Naive B cell (primary cell): Measurements from ENCODE around the gene OR6C68. TPM values are rescaled to one million over a fixed set of nuclear protein-coding genes. Genes with fewer than 3 reads are reported as not detected.
A peak's percentile ranks its signal among the peaks of the same experiment; 100 is the strongest.
"Not testable (repeated sequence)": the region's sequence is repeated elsewhere in the genome, so short reads cannot be mapped to it uniquely, and the experiment has no call there.

Experiments used
- ATAC-seq, 2 donors: fragments of 150-1000 bp; cut with Tn5 transposase; 2 replicates each; pipeline ENCODE4 v1.10.0; 2021; ENCODE audit warnings: low read depth in 2 of 2, mild to moderate bottlenecking in 2 of 2, moderate library complexity in 2 of 2
- DNase-seq: peaks from one replicate; pipeline ENCODE4 v3.0.0; 2022
- H3K27ac Mint-ChIP-seq, 6 donors: one replicate each; pipeline ENCODE4 v1.8.0; 2020 to 2022; ENCODE audit warnings: mild to moderate bottlenecking in 6 of 6, mixed read lengths in 6 of 6, moderate library complexity in 5 of 6, inconsistent platforms in 2 of 6
- H3K27me3 Mint-ChIP-seq, 3 donors: one replicate each; pipeline ENCODE4 v1.8.0; 2021 to 2022; ENCODE audit warnings: mixed read lengths in 3 of 3, mild to moderate bottlenecking in 1 of 3
- H3K36me3 Mint-ChIP-seq, 2 donors: one replicate each; pipeline ENCODE4 v1.8.0; 2020 to 2022; ENCODE audit warnings: mixed read lengths in 2 of 2, inconsistent platforms in 1 of 2, mild to moderate bottlenecking in 1 of 2
- H3K4me1 Mint-ChIP-seq, 3 donors: one replicate each; pipeline ENCODE4 v1.8.0; 2020 to 2022; ENCODE audit warnings: mixed read lengths in 3 of 3, inconsistent platforms in 1 of 3, mild to moderate bottlenecking in 1 of 3, moderate library complexity in 1 of 3
- H3K4me3 Mint-ChIP-seq, 8 donors: one replicate each; pipeline ENCODE4 v1.8.0; 2020 to 2022; ENCODE audit warnings: mild to moderate bottlenecking in 8 of 8, mixed read lengths in 8 of 8, moderate library complexity in 8 of 8, inconsistent platforms in 2 of 8
- H3K9me3 Mint-ChIP-seq, 7 donors: one replicate each; pipeline ENCODE4 v1.8.0; 2020 to 2022; ENCODE audit warnings: mixed read lengths in 7 of 7, mild to moderate bottlenecking in 5 of 7, inconsistent platforms in 2 of 7, moderate library complexity in 1 of 7
- polyA plus RNA-seq, 6 donors: library from polyadenylated mRNA; unstranded; fragments of 300-500 nt; fragmentation: Illumina TruSeq; gene quantifications; one replicate each; pipeline ENCODE4 v1.2.3, GENCODE V29; 2021; ENCODE audit warnings: low read depth in 6 of 6

The OR6C68 gene
- polyA plus RNA-seq: not detected

DNA sequence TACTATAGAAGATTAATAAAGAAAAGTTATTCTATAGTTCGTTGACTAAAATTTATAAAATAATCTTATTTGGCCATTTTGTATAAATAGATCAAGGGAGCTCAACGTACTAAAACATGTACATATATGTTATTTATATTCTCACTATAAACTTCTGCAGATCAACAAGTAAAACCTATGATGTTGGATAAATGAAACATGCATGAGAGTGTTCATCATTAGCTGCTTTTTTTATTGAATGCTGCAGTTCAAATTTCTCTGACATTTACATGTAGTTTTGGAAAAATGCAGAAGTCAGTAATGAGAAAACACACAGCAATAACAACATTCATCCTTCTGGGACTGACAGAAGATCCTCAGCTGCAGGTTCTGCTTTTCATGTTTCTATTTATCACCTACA, at the start of gene OR6C68:
Gene OR6C68 (plus strand): TSS at position 301 of the 400 bp plus-strand sequence. CDS start 0 bp downstream, at position 301.
- H3K36me3 Mint-ChIP-seq: no peaks in the 10 kb centered on the region
- peaks cover 4 to 13% (median 8%) of the 10 kb centered on the region in 3 donors for H3K27me3 Mint-ChIP-seq
- H3K9me3 Mint-ChIP-seq: peaks cover 0 to 2% (median 0%) of the 10 kb centered on the region in 7 donors
- H3K27ac Mint-ChIP-seq: no peak within 1 kb of the TSS
- ATAC-seq (no peak), DNase-seq (no peak)
- no peaks in the 10 kb centered on the region for H3K4me1 Mint-ChIP-seq
- no peak within 1 kb of the TSS for H3K4me3 Mint-ChIP-seq

DNA sequence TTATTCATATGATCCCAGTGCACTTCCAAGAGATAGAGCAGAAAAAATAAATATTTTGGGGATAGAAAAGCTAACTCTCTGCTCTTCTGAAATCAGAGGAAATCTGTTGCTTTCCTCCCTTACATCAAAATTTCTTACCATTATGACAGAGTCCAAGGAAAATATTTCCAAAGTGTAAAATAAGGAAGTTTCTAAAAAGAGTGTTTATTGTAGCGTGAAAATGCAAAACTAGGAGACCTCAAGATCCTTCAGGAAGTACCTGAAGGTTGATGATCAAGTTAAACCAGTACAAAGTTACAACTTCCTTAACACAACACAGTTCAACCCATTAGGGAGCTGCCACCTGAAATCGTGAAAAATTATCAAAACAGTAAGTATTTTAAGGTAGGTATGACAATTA, 48.4 kb upstream of the OR6C68 start, which contains the start of gene OR6C2:
Gene OR6C2 (plus strand): TSS at position 301 of the 400 bp plus-strand sequence. CDS start 8,138 bp downstream, outside the sequence.
- H3K4me3 Mint-ChIP-seq: no peak within 1 kb of the TSS
- peaks cover 0 to 39% (median 26%) of the 10 kb centered on the region in 7 donors for H3K9me3 Mint-ChIP-seq
- peaks cover 0 to 27% (median 0%) of the 10 kb centered on the region in 3 donors for H3K27me3 Mint-ChIP-seq
- DNase-seq: no peak
- H3K4me1 Mint-ChIP-seq: peaks cover 5 to 13% (median 8%) of the 10 kb centered on the region in 3 donors
- H3K36me3 Mint-ChIP-seq: peaks cover 6 to 18% of the 10 kb centered on the region in 2 donors
- H3K27ac Mint-ChIP-seq: no peak within 1 kb of the TSS
- no peak for ATAC-seq

DNA sequence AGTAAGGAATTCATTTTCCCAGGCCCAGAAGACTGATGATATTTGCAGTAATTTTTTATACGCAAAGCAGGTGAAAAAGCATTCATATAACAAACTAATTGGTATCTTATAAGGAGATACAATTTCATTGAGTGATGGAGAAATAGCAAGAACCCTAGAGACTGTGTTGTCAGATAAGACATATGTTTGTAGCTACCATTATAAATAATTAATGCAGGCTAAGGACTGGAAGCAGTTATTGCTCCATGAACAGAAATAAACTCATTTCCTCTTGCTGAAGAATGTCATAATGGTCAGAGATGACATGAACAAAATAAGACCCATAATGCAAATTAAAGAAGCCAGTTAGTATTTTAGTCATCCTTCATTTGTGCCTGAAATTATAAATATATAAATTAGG, 46.8 kb upstream of the OR6C68 start:
- ATAC-seq (no peak), DNase-seq (no peak)
- peaks cover 5 to 13% (median 8%) of the 10 kb centered on the region in 3 donors for H3K4me1 Mint-ChIP-seq
- no peak overlapping the region for H3K4me3 Mint-ChIP-seq
- H3K36me3 Mint-ChIP-seq: peaks cover 0 to 6% of the 10 kb centered on the region in 2 donors
- H3K27me3 Mint-ChIP-seq: peaks cover 0 to 14% (median 0%) of the 10 kb centered on the region in 3 donors
- H3K9me3 Mint-ChIP-seq: peaks cover 0 to 23% (median 18%) of the 10 kb centered on the region in 7 donors
- no peak overlapping the region for H3K27ac Mint-ChIP-seq

DNA sequence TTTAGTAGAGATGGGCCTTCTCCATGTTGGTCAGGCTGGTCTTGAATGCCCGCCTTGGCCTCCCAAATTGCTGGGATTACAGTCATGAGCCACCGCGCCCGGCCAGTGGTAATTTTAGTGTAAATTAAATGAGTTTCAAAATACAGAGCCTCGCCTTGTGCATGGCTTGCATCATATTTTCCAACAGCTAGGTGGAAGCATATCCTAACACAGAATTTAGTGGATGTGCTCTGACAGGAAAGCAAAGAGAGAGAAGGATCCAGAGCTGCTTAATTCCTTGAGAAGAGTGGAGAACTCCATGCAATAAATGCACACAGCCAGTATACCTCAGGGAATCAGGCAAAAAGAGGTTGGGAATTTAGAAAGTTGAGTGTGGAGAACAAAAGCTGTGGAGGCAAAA, 45.9 kb upstream of the OR6C68 start:
- Mint-ChIP-seq H3K9me3 (peaks cover 0 to 14% (median 9%) of the 10 kb centered on the region in 7 donors), H3K27ac (no peak overlapping the region), H3K4me3 (peak overlapping the region in 1 of 8 donors; percentile 5), H3K4me1 (peaks cover 5 to 13% (median 8%) of the 10 kb centered on the region in 3 donors), H3K27me3 (peaks cover 0 to 11% (median 0%) of the 10 kb centered on the region in 3 donors), H3K36me3 (no peaks in the 10 kb centered on the region)
- ATAC-seq (no peak), DNase-seq (no peak)

DNA sequence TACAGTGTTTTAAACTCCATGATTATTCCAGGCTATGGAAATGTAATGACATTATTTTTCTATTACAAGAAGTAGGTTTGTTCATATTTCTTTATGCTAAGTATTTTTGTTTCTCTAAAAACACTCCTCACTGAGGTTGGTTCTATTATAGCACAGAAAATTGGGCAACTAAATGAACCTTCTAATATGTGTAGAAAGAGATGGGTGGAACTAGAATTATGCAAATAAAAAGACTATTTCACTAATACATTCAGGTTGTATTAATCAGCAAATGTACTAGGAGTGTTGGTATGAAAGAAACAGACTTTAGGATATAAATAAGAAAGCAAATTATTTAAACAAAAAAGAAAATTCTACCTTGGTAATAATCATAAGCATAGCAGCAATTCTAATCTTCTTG, 43.4 kb upstream of the OR6C68 start:
- Mint-ChIP-seq H3K36me3 (no peaks in the 10 kb centered on the region), H3K4me3 (no peak overlapping the region), H3K4me1 (peaks cover 5 to 9% (median 5%) of the 10 kb centered on the region in 3 donors), H3K27me3 (peaks cover 0 to 20% (median 0%) of the 10 kb centered on the region in 3 donors), H3K27ac (peak overlapping the region in 1 of 6 donors; percentile 1), H3K9me3 (no peaks in the 10 kb centered on the region)
- ATAC-seq (no peak), DNase-seq (no peak)

DNA sequence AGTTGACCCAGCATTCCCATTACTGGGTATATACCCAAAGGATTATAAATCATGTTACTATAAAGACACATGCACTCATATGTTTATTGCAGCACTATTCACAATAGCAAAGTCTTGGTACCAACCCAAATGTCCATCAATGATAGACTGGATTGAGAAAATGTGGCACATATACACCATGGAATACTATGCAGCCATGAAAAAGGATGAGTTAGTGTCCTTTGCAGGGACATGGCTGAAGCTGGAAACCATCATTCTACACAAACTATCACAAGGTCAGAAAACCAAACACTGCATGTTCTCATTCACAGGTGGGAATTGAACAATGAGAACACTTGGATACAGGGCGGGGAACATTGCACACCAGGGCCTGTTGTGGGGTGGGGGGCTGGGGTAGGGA, 27.3 kb upstream of the OR6C68 start:
- H3K27ac Mint-ChIP-seq, H3K36me3 Mint-ChIP-seq, H3K4me3 Mint-ChIP-seq, H3K27me3 Mint-ChIP-seq, ATAC-seq, DNase-seq: not testable (repeated sequence)
- Mint-ChIP-seq H3K4me1 (peaks cover 23 to 33% (median 28%) of the 10 kb centered on the region in 3 donors), H3K9me3 (peaks cover 0 to 18% (median 6%) of the 10 kb centered on the region in 7 donors)

DNA sequence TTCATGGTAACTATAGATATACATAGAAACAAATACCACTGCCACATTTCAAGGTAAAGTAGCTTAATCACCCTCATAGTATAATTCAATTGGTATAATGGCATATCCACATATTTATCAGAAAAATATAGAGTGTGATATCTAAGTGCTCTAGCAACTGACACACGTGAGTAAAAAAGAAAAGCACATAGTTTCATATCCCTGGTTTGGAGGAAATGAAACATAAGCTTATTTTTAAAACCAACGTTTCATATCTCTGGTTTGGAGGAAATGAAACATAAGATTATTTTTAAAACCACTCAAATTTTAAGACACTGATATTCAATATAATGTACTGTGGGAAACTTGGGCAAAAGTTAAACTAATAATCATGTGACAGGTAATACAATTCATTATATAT, 24.3 kb upstream of the OR6C68 start:
- H3K4me3 Mint-ChIP-seq: peak overlapping the region; percentile 32 to 86 (median 64)
- peak overlapping the region in 2 of 6 donors; percentile 58 to 75 for H3K27ac Mint-ChIP-seq
- ATAC-seq (peak; percentile 90 to 99), DNase-seq (peak; percentile 36)
- H3K27me3 Mint-ChIP-seq: no peaks in the 10 kb centered on the region
- no peaks in the 10 kb centered on the region for H3K36me3 Mint-ChIP-seq
- H3K9me3 Mint-ChIP-seq: peaks cover 0 to 16% (median 4%) of the 10 kb centered on the region in 7 donors
- peaks cover 26 to 40% (median 36%) of the 10 kb centered on the region in 3 donors for H3K4me1 Mint-ChIP-seq

DNA sequence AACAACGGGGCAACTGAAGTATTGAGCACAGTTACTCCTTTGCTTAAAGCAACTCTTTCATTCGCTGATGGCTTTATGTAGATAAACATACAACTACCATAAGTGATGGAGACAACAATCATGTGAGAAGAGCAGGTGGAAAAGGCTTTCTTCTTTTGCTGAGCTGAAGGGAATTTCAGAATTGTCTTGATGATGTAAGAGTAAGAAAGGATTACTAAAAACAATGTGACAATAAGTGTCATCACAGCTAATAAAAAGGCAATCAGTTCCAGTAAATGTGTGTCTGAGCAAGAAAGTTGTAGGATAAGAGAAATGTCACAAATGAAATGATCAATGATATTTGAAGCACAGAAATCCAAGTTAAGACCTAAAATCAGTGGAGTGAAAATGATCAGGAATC, 22.9 kb upstream of the OR6C68 start:
- peak overlapping the region in 2 of 6 donors; percentile 25 to 51 for H3K27ac Mint-ChIP-seq
- peaks cover 26 to 38% (median 36%) of the 10 kb centered on the region in 3 donors for H3K4me1 Mint-ChIP-seq

DNA sequence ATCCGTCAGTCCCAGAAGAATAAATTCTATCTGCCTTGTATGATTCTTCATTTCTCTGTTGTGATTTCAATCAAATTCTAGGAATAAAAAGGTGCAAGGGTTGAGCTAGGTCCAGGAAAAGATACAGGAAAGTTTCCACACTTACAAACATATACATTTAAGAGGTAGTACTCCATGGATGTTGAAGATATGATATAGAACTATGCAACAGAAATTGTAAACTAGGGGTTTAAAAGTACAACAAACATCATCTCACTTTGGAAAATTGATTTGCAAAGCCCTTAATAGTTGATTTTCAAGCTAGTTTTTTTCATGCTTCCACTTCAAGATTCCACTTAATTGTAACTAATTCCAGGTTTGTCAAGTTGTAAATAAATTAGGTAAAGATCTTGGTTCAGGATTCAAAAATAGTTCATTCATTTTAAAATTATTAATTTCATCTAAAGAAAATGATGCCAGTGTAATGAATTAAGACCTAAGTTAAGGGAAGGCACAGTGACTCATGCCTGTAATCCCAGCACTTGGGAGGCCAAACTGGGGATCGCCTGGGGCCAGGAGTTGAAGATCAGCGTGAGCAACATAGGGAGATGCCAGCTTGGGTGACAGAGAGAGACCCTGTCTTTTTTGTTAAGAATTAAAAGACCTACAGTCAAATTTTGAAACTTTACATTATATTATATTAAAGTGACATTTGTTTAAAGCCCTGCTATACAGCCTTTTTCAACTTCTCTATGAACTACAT, 21.9 kb upstream of the OR6C68 start, which contains the start of gene OR6C70:
Gene OR6C70 (minus strand): TSS at position 51 of the 742 bp plus-strand sequence. CDS start 0 bp downstream, at position 51.
- DNase-seq (no peak), ATAC-seq (no peak)
- peak within 1 kb of the TSS in 3 of 6 donors; percentile 23 to 51 (median 25) for H3K27ac Mint-ChIP-seq
- no peaks in the 10 kb centered on the region for H3K36me3 Mint-ChIP-seq
- peaks cover 0 to 3% (median 0%) of the 10 kb centered on the region in 7 donors for H3K9me3 Mint-ChIP-seq
- H3K4me1 Mint-ChIP-seq: peaks cover 26 to 36% (median 36%) of the 10 kb centered on the region in 3 donors
- H3K4me3 Mint-ChIP-seq: peak within 1 kb of the TSS in 2 of 8 donors; percentile 22 to 52
- H3K27me3 Mint-ChIP-seq: no peaks in the 10 kb centered on the region

More for the DNA sequence above, 22.9 kb upstream of the OR6C68 start:
- H3K27me3 Mint-ChIP-seq: no peaks in the 10 kb centered on the region
- ATAC-seq (no peak), DNase-seq (no peak)
- H3K36me3 Mint-ChIP-seq: no peaks in the 10 kb centered on the region
- peaks cover 0 to 10% (median 0%) of the 10 kb centered on the region in 7 donors for H3K9me3 Mint-ChIP-seq
- H3K4me3 Mint-ChIP-seq: peak overlapping the region in 2 of 8 donors; percentile 22 to 52

DNA sequence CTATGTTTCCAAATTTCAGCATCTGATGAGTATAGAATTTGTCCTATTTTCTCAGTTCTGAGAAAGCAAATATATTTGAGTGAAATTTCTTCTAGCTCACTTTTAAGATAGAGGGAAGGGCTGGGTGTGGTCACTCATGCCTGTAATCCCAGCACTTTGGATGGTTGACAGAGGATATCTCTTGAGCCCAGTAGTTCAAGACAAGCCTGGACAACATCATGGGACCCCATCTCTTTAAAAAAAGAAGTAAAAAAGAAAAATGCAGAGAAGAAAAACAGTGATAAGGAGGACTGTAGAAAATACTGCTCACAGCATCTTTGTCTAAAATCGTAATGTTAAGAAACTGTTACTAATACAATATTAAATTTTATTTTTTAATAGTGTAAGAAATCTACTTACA, 19.9 kb upstream of the OR6C68 start:
- Mint-ChIP-seq H3K9me3 (peaks cover 0 to 3% (median 0%) of the 10 kb centered on the region in 7 donors), H3K27ac (no peak overlapping the region), H3K4me3 (no peak overlapping the region), H3K4me1 (peaks cover 18 to 31% (median 22%) of the 10 kb centered on the region in 3 donors), H3K27me3 (no peaks in the 10 kb centered on the region), H3K36me3 (no peaks in the 10 kb centered on the region)
- ATAC-seq (no peak), DNase-seq (no peak)

DNA sequence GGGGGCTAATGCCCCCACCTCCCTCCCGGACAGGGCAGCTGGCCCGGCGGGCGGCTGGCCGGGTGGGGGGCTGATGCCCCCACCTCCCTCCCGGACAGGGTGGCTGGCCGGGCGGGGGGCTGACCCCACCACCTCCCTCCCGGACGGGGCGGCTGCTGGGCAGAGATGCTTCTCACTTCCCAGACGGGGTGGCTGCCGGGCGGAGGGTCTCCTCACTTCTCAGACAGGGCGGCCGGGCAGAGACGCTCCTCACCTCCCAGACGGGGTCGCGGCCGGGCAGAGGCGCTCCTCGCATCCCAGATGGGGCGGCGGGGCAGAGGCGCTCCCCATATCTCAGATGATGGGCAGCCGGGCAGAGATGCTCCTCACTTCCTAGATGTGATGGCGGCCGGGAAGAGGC, 13.0 kb upstream of the OR6C68 start:
- H3K36me3 Mint-ChIP-seq, DNase-seq, H3K4me3 Mint-ChIP-seq, H3K9me3 Mint-ChIP-seq, H3K4me1 Mint-ChIP-seq, H3K27ac Mint-ChIP-seq, ATAC-seq: not testable (repeated sequence)
- peaks cover 4 to 18% (median 8%) of the 10 kb centered on the region in 3 donors for H3K27me3 Mint-ChIP-seq

DNA sequence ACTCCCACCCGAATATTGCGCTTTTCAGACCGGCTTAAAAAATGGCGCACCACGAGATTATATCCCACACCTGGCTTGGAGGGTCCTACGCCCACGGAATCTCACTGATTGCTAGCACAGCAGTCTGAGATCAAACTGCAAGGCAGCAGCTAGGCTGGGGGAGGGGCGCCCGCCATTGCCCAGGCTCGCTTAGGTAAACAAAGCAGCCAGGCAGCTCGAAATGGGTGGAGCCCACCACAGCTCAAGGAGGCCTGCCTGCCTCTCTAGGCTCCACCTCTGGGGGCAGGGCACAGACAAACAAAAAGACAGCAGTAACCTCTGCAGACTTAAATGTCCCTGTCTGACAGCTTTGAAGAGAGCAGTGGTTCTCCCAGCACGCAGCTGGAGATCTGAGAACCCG, 7.9 kb upstream of the OR6C68 start:
- not testable (repeated sequence) for H3K9me3 Mint-ChIP-seq, H3K27ac Mint-ChIP-seq

DNA sequence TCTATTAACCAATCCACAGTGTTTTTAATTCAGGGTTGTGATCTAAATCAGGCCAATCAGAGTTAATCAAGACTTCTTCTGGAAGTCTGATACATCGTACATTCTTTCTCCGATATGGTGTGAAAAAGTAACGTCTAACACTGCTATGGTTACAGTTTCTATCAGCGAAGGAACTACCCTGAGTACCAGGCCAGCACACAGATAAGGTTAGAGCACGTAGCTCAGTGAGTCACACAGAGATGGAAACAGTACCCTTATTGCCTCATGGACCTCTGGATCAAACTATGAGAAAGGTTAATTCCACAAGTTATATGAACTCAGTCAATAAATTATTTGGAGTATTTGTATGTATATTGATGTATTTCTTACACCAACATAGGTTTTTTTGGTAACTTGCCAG, 3.3 kb downstream of the OR6C68 start:
- DNase-seq (no peak), ATAC-seq (no peak)
- no peaks in the 10 kb centered on the region for H3K9me3 Mint-ChIP-seq
- H3K36me3 Mint-ChIP-seq: no peaks in the 10 kb centered on the region
- peaks cover 4 to 13% (median 8%) of the 10 kb centered on the region in 3 donors for H3K27me3 Mint-ChIP-seq
- no peak overlapping the region for H3K4me3 Mint-ChIP-seq
- H3K27ac Mint-ChIP-seq: peak overlapping the region in 1 of 6 donors; percentile 21
- peaks cover 4 to 6% (median 5%) of the 10 kb centered on the region in 3 donors for H3K4me1 Mint-ChIP-seq

More for the DNA sequence above, 7.9 kb upstream of the OR6C68 start:
- H3K4me3 Mint-ChIP-seq, DNase-seq, H3K4me1 Mint-ChIP-seq, ATAC-seq, H3K36me3 Mint-ChIP-seq: not testable (repeated sequence)
- H3K27me3 Mint-ChIP-seq: peaks cover 4 to 18% (median 8%) of the 10 kb centered on the region in 3 donors
